SU-DHL-6 (cell line): ENCODE results near the gene FAF2.

Experiments used
- H2AFZ ChIP-seq: fragments of 200-600 bp; sonication (generic); 2 replicates; pipeline ENCODE4 v1.6.1; 2014; ENCODE audit warnings: low read depth, mild to moderate bottlenecking, moderate library complexity, mixed read lengths, antibody characterized with exemption, low read length; ENCODE audit not compliant: severe bottlenecking
- H3F3A ChIP-seq: fragments of 200-600 bp; shearing (Covaris generic); 2 replicates; pipeline ENCODE4 v1.6.0; 2016; ENCODE audit warnings: antibody characterized with exemption, mild to moderate bottlenecking; ENCODE audit not compliant: insufficient read depth
- H3K27ac ChIP-seq: fragments of 200-600 bp; sonication (generic); 2 replicates; pipeline ENCODE4 v1.5.1; 2016; ENCODE audit warnings: low read depth, mild to moderate bottlenecking, low read length, moderate library complexity, mixed read lengths
- H3K27me3 ChIP-seq: fragments of 200-600 bp; sonication (generic), shearing (Covaris generic); 2 replicates; pipeline ENCODE4 v1.6.0; 2014; ENCODE audit warnings: mild to moderate bottlenecking, low read length
- H3K36me3 ChIP-seq: fragments of 200-600 bp; sonication (generic); 2 replicates; pipeline ENCODE4 v1.6.1; 2014; ENCODE audit warnings: mild to moderate bottlenecking, low read length, mixed read lengths
- H3K4me2 ChIP-seq: fragments of 300-600, 200-600 bp; shearing (Covaris generic), sonication (generic); 2 replicates; pipeline ENCODE4 v1.6.0; 2014; ENCODE audit warnings: low read length, low read depth, mild to moderate bottlenecking; ENCODE audit not compliant: poor library complexity, severe bottlenecking
- H3K4me3 ChIP-seq: fragments of 200-600 bp; sonication (generic); 2 replicates; pipeline ENCODE4 v1.5.1; 2014; ENCODE audit warnings: antibody characterized with exemption, low read length, mild to moderate bottlenecking, mixed read lengths; ENCODE audit not compliant: insufficient read depth, poor library complexity, severe bottlenecking
- H3K79me2 ChIP-seq: fragments of 200-600 bp; sonication (generic); 2 replicates; pipeline ENCODE4 v1.6.1; 2014; ENCODE audit warnings: mild to moderate bottlenecking, low read length, moderate library complexity; ENCODE audit not compliant: insufficient read depth
- H3K9ac ChIP-seq: fragments of 200-600 bp; sonication (generic); 2 replicates; pipeline ENCODE4 v1.7.0; 2014; ENCODE audit warnings: mild to moderate bottlenecking, low read length
- H3K9me2 ChIP-seq: fragments of 200-600 bp; sonication (generic); replicated peaks from 2 replicates; pipeline ENCODE4 v1.6.1; 2014; ENCODE audit warnings: low read length; ENCODE audit not compliant: insufficient read depth
- H3K9me3 ChIP-seq: fragments of 200-600 bp; sonication (generic); 2 replicates; pipeline ENCODE4 v1.6.1; 2014; ENCODE audit warnings: low read length, mixed read lengths; ENCODE audit not compliant: insufficient read depth
- H4K20me1 ChIP-seq: fragments of 200-600 bp; sonication (generic); 2 replicates; pipeline ENCODE4 v1.6.1; 2014; ENCODE audit warnings: low read depth, mild to moderate bottlenecking, antibody characterized with exemption, low read length, moderate library complexity, mixed read lengths
- CTCF ChIP-seq: fragments of 200-600 bp; sonication (generic); IDR thresholded peaks from one replicate; pipeline ENCODE4 v1.5.1; 2017; ENCODE audit warnings: antibody characterized with exemption, mild to moderate bottlenecking, low read length, moderate library complexity; ENCODE audit not compliant: insufficient read depth, poor library complexity, severe bottlenecking
- EZH2phosphoT487 ChIP-seq: fragments of 200-600 bp; sonication (generic), shearing (Covaris generic); conservative IDR thresholded peaks from 2 replicates; pipeline ENCODE4 v1.6.1; 2018; ENCODE audit warnings: mild to moderate bottlenecking, antibody characterized with exemption, low read length, moderate library complexity, mixed read lengths

Gene FAF2

GRCh38 chr5:176534640-176535039, 86.5 kb downstream of the FAF2 start:
- Histone ChIP-seq H3K9me3 (no peaks in the 10 kb centered on the region), H3K9me2 (no peaks in the 10 kb centered on the region), H3K9ac (peak overlapping the region; percentile 79), H3K4me3 (peak overlapping the region; percentile 88), H3K27ac (peak overlapping the region; percentile 91), H3K36me3 (no peaks in the 10 kb centered on the region), H3K27me3 (no peaks in the 10 kb centered on the region), H4K20me1 (no peaks in the 10 kb centered on the region), H2AFZ (no peak overlapping the region), H3K79me2 (peaks cover 34% of the 10 kb centered on the region), H3F3A (peaks cover 24% of the 10 kb centered on the region), H3K4me2 (peak overlapping the region; percentile 82)
- no peak for TF ChIP-seq CTCF
- no peak for TF ChIP-seq EZH2phosphoT487

GRCh38 chr5:176535101-176535663, 87.0 kb downstream of the FAF2 start:
- Histone ChIP-seq H3F3A (peaks cover 24% of the 10 kb centered on the region), H3K9me3 (no peaks in the 10 kb centered on the region), H3K4me2 (peak overlapping the region; percentile 82), H3K9ac (peak overlapping the region; percentile 79), H3K36me3 (no peaks in the 10 kb centered on the region), H2AFZ (no peak overlapping the region), H3K9me2 (no peaks in the 10 kb centered on the region), H3K4me3 (peak overlapping the region; percentile 88), H3K79me2 (peaks cover 34% of the 10 kb centered on the region), H3K27me3 (no peaks in the 10 kb centered on the region), H3K27ac (peak overlapping the region; percentile 91), H4K20me1 (no peaks in the 10 kb centered on the region)
- no peak for TF ChIP-seq EZH2phosphoT487
- TF ChIP-seq CTCF = no peak

GRCh38 chr5:176535664-176536131, 87.5 kb downstream of the FAF2 start:
- Histone ChIP-seq H4K20me1 (no peaks in the 10 kb centered on the region), H3F3A (peaks cover 24% of the 10 kb centered on the region), H3K27ac (peak overlapping the region; percentile 91), H3K4me2 (peak overlapping the region; percentile 82), H3K27me3 (no peaks in the 10 kb centered on the region), H3K9ac (peak overlapping the region; percentile 79), H3K79me2 (peaks cover 34% of the 10 kb centered on the region), H3K9me3 (no peaks in the 10 kb centered on the region), H3K9me2 (no peaks in the 10 kb centered on the region), H3K4me3 (peak overlapping the region; percentile 88), H3K36me3 (no peaks in the 10 kb centered on the region), H2AFZ (no peak overlapping the region)
- TF ChIP-seq EZH2phosphoT487 = no peak
- TF ChIP-seq CTCF = no peak
